Measurements from ENCODE around the gene MELTF. TPM values are rescaled to one million over a fixed set of nuclear protein-coding genes. Genes with fewer than 3 reads are reported as not detected.
A peak's percentile ranks its signal among the peaks of the same experiment; 100 is the strongest.

Gene MELTF
- total and polyA plus RNA-seq, 2 of the 13 experiments (the other 11 are each of a cell fraction or from before 2014, with no cell fraction given): 3.2 to 7.5 TPM

DNA sequence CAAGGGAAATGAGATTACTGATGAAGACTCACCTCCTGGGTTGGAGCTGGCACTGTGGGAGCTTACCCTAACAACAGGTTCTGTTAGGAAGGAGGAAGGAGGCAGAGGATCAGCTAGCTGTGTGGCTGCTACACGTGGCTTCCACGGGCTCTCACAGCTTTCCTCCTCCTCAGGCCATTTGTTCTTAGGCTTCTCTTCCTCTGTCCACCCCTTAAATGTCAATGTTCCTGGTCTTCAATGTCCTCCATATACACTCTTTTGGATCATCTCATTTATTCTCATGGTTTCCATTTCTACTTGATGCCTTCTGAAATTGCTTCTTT, 66.0 kb downstream of the MELTF start:
- Histone ChIP-seq H3K9me3 (ENCODE audit: low read length) (no peaks in the 10 kb centered on the region), H3K36me3 (replicated peaks in 1 of 2; ENCODE audit: control insufficient read depth in 1 of 2, insufficient read depth in 2 of 2, low read length in 2 of 2) (peaks cover 6 to 25% of the 10 kb centered on the region in 2 experiments), H4K20me1 (ENCODE audit: insufficient read depth, low read length) (no peaks in the 10 kb centered on the region), H3K4me1 (ENCODE audit: insufficient read depth, low read length) (peaks cover 92% of the 10 kb centered on the region), H3K4me2 (ENCODE audit: low read depth, low read length) (peak overlapping the region; percentile 62), H3K27me3 (ENCODE audit: control insufficient read depth in 1 of 2, insufficient read depth in 2 of 2, low read length in 2 of 2) (no peaks in the 10 kb centered on the region), H3K9ac (ENCODE audit: insufficient read depth, low read depth, low read length) (no peak overlapping the region), H3K4me3 (replicated peaks in 1 of 3; ENCODE audit: insufficient read depth in 1 of 3, low read depth in 2 of 3, low read length in 3 of 3) (no peak overlapping the region), H3K79me2 (ENCODE audit: insufficient read depth, low read length) (peaks cover 42% of the 10 kb centered on the region), H2AFZ (ENCODE audit: low read length) (no peak overlapping the region), H3K27ac (ENCODE audit: extremely low read length, insufficient read depth, low read length) (peak overlapping the region; percentile 76)
- intact Hi-C loops (cut with micrococcal nuclease; ENCODE audit: unreplicated experiment): no loop called here
- ChIA-PET POLR2A (no interaction called here), CTCF (ENCODE audit: low intra/inter-chr PET ratio, low total read pairs) (no interaction called here)
- DNase-seq (ENCODE audit: low spot score) (no peak), ATAC-seq (no peak), FAIRE-seq (no peak)
- 80% methylated on average over 2 of the region's 2 CpGs for WGBS (ENCODE audit: low lambda C conversion rate)
- BruUV-seq (replicated peaks): no TSS peak
- in situ Hi-C loops (cut with HindIII; ENCODE audit: extremely low pct_ligation_motif_present, low pct_unique_long_range_greater_than_20kb): no loop called here
- TF ChIP-seq, protein P1, sequence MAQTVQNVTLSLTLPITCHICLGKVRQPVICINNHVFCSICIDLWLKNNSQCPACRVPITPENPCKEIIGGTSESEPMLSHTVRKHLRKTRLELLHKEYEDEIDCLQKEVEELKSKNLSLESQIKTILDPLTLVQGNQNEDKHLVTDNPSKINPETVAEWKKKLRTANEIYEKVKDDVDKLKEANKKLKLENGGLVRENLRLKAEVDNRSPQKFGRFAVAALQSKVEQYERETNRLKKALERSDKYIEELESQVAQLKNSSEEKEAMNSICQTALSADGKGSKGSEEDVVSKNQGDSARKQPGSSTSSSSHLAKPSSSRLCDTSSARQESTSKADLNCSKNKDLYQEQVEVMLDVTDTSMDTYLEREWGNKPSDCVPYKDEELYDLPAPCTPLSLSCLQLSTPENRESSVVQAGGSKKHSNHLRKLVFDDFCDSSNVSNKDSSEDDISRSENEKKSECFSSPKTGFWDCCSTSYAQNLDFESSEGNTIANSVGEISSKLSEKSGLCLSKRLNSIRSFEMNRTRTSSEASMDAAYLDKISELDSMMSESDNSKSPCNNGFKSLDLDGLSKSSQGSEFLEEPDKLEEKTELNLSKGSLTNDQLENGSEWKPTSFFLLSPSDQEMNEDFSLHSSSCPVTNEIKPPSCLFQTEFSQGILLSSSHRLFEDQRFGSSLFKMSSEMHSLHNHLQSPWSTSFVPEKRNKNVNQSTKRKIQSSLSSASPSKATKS (CRISPR knock-in tag; IDR thresholded peaks at IDR 0.05): no peak
- no peak for TF ChIP-seq FOXP1 (IDR thresholded peaks at IDR 0.05)
- TF ChIP-seq FOXP1 (CRISPR knock-in tag; IDR thresholded peaks at IDR 0.05): no peak
- peak; percentile 85 for TF ChIP-seq RBM22 (optimal IDR thresholded peaks at IDR 0.05; ENCODE audit: low read length)
- TF ChIP-seq RBFOX2 (IDR thresholded peaks at IDR 0.05; ENCODE audit: low read depth, low read length): peak; percentile 73
- no peak for TF ChIP-seq ZNF431 (CRISPR knock-in tag; IDR thresholded peaks at IDR 0.05; ENCODE audit: borderline replicate concordance, low read depth)
- no peak for TF ChIP-seq ZNF350 (CRISPR knock-in tag; IDR thresholded peaks at IDR 0.05; ENCODE audit: borderline replicate concordance, low read depth)
- TF ChIP-seq BRD4 (CRISPR knock-in tag; IDR thresholded peaks at IDR 0.05): 0 out of 2 replicates have a peak, but pooled peaks have one; percentile 54
- 0 out of 2 replicates have a peak, but pooled peaks have one; percentile 61 for TF ChIP-seq FIP1L1 (IDR thresholded peaks at IDR 0.05; ENCODE audit: borderline replicate concordance, insufficient read depth, low read depth, low read length)
- TF ChIP-seq CENPT (CRISPR knock-in tag; IDR thresholded peaks at IDR 0.05; ENCODE audit: low read depth): no peak
- TF ChIP-seq SALL1 (CRISPR knock-in tag; IDR thresholded peaks at IDR 0.05): peak; percentile 36; the same call in 1 of the 2 replicates
- no peak for TF ChIP-seq ZNF563 (CRISPR knock-in tag; IDR thresholded peaks at IDR 0.05)
- TF ChIP-seq, protein P2, sequence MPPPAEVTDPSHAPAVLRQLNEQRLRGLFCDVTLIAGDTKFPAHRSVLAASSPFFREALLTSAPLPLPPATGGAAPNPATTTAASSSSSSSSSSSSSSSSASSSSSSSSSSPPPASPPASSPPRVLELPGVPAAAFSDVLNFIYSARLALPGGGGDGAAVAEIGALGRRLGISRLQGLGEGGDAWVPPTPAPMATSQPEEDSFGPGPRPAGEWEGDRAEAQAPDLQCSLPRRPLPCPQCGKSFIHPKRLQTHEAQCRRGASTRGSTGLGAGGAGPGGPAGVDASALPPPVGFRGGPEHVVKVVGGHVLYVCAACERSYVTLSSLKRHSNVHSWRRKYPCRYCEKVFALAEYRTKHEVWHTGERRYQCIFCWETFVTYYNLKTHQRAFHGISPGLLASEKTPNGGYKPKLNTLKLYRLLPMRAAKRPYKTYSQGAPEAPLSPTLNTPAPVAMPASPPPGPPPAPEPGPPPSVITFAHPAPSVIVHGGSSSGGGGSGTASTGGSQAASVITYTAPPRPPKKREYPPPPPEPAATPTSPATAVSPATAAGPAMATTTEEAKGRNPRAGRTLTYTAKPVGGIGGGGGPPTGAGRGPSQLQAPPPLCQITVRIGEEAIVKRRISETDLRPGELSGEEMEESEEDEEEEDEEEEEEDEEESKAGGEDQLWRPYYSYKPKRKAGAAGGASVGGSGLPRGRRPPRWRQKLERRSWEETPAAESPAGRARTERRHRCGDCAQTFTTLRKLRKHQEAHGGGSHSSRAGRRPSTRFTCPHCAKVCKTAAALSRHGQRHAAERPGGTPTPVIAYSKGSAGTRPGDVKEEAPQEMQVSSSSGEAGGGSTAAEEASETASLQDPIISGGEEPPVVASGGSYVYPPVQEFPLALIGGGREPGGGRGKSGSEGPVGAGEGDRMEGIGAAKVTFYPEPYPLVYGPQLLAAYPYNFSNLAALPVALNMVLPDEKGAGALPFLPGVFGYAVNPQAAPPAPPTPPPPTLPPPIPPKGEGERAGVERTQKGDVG (CRISPR knock-in tag; IDR thresholded peaks at IDR 0.05; ENCODE audit: borderline replicate concordance): no peak
- TF ChIP-seq ATM (IDR thresholded peaks at IDR 0.05; ENCODE audit: borderline replicate concordance): no peak
- TF ChIP-seq ZNF766 (CRISPR knock-in tag; IDR thresholded peaks at IDR 0.05; ENCODE audit: borderline replicate concordance): no peak
- no peak for TF ChIP-seq SP2 (CRISPR knock-in tag; IDR thresholded peaks at IDR 0.05)
- TF ChIP-seq ZNF660 (CRISPR knock-in tag; IDR thresholded peaks at IDR 0.05; ENCODE audit: borderline replicate concordance, low read depth): no peak
- TF ChIP-seq ZNF451 (CRISPR knock-in tag; IDR thresholded peaks at IDR 0.05): no peak
- TF ChIP-seq MED1 (CRISPR knock-in tag; IDR thresholded peaks at IDR 0.05): 0 out of 2 replicates have a peak, but pooled peaks have one; percentile 39
- TF ChIP-seq EZH2 (conservative IDR thresholded peaks at IDR 0.05; ENCODE audit: low read depth, low read length): no peak
- TF ChIP-seq, protein P3, sequence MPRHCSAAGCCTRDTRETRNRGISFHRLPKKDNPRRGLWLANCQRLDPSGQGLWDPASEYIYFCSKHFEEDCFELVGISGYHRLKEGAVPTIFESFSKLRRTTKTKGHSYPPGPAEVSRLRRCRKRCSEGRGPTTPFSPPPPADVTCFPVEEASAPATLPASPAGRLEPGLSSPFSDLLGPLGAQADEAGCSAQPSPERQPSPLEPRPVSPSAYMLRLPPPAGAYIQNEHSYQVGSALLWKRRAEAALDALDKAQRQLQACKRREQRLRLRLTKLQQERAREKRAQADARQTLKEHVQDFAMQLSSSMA (CRISPR knock-in tag; IDR thresholded peaks at IDR 0.05): no peak

All from HepG2 (cell line).